Parathyroid adenoma (tissue), 2 donors: ENCODE measurements around the gene L2HGDH.

Experiments used
- H2AFZ ChIP-seq: fragments of 300-600 bp; sonication (generic); one replicate; pipeline ENCODE4 v1.7.0; 2017; ENCODE audit warnings: antibody characterized with exemption, mild to moderate bottlenecking
- H3K27ac ChIP-seq: fragments of 300-600 bp; sonication (generic); one replicate; pipeline ENCODE4 v1.7.0; 2017
- H3K27me3 ChIP-seq: fragments of 300-600 bp; sonication (generic); one replicate; pipeline ENCODE4 v1.7.0; 2017; ENCODE audit warnings: low read length; ENCODE audit not compliant: control insufficient read depth, insufficient read depth
- H3K36me3 ChIP-seq: fragments of 300-600 bp; sonication (generic); one replicate; pipeline ENCODE4 v1.7.0; 2017; ENCODE audit warnings: low read length; ENCODE audit not compliant: control insufficient read depth, insufficient read depth
- H3K4me1 ChIP-seq: fragments of 300-600 bp; sonication (generic); one replicate; pipeline ENCODE4 v1.7.0; 2017; ENCODE audit warnings: control low read depth
- H3K4me2 ChIP-seq: fragments of 300-600 bp; sonication (generic); one replicate; pipeline ENCODE4 v1.7.0; 2017; ENCODE audit warnings: low read length
- H3K4me3 ChIP-seq: fragments of 300-600 bp; sonication (generic); one replicate; pipeline ENCODE4 v1.7.0; 2017; ENCODE audit warnings: low read depth, low read length
- H3K79me2 ChIP-seq: fragments of 300-600 bp; sonication (generic); one replicate; pipeline ENCODE4 v1.7.0; 2017; ENCODE audit warnings: control low read depth
- H3K9ac ChIP-seq: fragments of 300-600 bp; sonication (generic); one replicate; pipeline ENCODE4 v1.7.0; 2017; ENCODE audit warnings: mild to moderate bottlenecking
- H3K9me3 ChIP-seq: fragments of 300-600 bp; sonication (generic); one replicate; pipeline ENCODE4 v1.7.0; 2017; ENCODE audit warnings: low read length; ENCODE audit not compliant: control insufficient read depth
- TF ChIP-seq, protein P1 (sequence below): fragments of 300-600 bp; sonication (generic); IDR thresholded peaks from one replicate; pipeline ENCODE4 v1.7.0; 2017; ENCODE audit warnings: antibody characterized with exemption, mild to moderate bottlenecking
- donor health status: primary hyperparathyroidism.

L2HGDH gene

DNA sequence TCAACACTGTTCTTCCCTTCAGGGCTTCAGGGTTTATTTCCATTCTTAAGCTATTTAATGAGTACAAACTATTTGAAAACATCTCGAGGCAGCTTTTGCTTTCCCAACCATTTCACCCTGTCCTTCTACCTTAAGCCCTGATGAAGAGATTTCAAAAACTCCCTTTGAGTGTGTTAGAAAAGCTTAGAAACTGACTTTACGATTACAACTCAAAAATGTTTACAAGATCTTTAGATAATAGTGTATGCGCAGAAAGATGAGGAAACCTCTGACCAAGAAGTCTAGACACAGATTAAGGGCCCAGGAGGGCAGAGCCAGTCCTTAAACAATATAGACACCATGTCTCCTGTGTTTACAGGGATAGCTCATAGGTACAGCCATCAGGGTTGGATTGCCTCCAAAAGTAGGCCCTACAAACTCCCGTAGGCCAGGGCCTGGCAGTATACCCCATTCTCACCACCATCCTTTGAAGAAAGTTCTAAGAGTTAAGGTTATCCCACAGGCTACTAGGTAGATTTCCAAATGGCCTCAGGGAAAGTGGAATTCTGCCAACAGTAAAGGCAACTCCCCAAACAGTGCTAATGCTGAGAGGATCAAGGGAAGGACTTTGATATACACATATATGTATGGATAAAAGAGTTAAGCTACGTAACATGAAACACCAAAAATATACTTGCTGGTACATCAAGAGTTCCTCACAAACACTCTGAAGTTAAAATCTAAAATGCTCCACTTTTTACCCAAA lies 69.3 kb downstream of the L2HGDH start:
- Histone ChIP-seq H3K4me3 (no peak overlapping the region), H3K4me1 (no peaks in the 10 kb centered on the region), H3K27me3 (no peaks in the 10 kb centered on the region), H3K36me3 (no peaks in the 10 kb centered on the region), H3K9me3 (no peaks in the 10 kb centered on the region), H3K27ac (no peak overlapping the region), H2AFZ (no peak overlapping the region), H3K4me2 (no peak overlapping the region), H3K9ac (no peak overlapping the region), H3K79me2 (no peaks in the 10 kb centered on the region)
- TF ChIP-seq, protein P1, sequence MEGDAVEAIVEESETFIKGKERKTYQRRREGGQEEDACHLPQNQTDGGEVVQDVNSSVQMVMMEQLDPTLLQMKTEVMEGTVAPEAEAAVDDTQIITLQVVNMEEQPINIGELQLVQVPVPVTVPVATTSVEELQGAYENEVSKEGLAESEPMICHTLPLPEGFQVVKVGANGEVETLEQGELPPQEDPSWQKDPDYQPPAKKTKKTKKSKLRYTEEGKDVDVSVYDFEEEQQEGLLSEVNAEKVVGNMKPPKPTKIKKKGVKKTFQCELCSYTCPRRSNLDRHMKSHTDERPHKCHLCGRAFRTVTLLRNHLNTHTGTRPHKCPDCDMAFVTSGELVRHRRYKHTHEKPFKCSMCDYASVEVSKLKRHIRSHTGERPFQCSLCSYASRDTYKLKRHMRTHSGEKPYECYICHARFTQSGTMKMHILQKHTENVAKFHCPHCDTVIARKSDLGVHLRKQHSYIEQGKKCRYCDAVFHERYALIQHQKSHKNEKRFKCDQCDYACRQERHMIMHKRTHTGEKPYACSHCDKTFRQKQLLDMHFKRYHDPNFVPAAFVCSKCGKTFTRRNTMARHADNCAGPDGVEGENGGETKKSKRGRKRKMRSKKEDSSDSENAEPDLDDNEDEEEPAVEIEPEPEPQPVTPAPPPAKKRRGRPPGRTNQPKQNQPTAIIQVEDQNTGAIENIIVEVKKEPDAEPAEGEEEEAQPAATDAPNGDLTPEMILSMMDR, result no peak

GRCh38 chr14:50242096-50242495 lies 69.9 kb downstream of the L2HGDH start:
- TF ChIP-seq, protein P1, result no peak
- no peak overlapping the region for H3K9ac ChIP-seq

GRCh38 chr14:50237427-50237826 lies 74.6 kb downstream of the L2HGDH start:
- no peak overlapping the region for H3K9ac ChIP-seq
- H2AFZ ChIP-seq, result no peak overlapping the region
- no peaks in the 10 kb centered on the region for H3K27me3 ChIP-seq
- TF ChIP-seq, protein P1, result no peak
- no peak overlapping the region for H3K27ac ChIP-seq
- H3K9me3 ChIP-seq, result no peaks in the 10 kb centered on the region
- H3K4me1 ChIP-seq, result no peaks in the 10 kb centered on the region
- no peak overlapping the region for H3K4me2 ChIP-seq
- H3K36me3 ChIP-seq, result no peaks in the 10 kb centered on the region
- H3K4me3 ChIP-seq, result no peak overlapping the region
- H3K79me2 ChIP-seq, result no peaks in the 10 kb centered on the region

More at GRCh38 chr14:50242096-50242495, 69.9 kb downstream of the L2HGDH start:
- no peaks in the 10 kb centered on the region for H3K36me3 ChIP-seq
- no peak overlapping the region for H3K4me2 ChIP-seq
- no peak overlapping the region for H3K27ac ChIP-seq
- H3K4me3 ChIP-seq, result no peak overlapping the region
- H3K79me2 ChIP-seq, result no peaks in the 10 kb centered on the region
- H2AFZ ChIP-seq, result no peak overlapping the region
- H3K9me3 ChIP-seq, result no peaks in the 10 kb centered on the region
- no peaks in the 10 kb centered on the region for H3K27me3 ChIP-seq
- H3K4me1 ChIP-seq, result no peaks in the 10 kb centered on the region

GRCh38 chr14:50233951-50234250 lies 78.1 kb downstream of the L2HGDH start:
- Histone ChIP-seq H3K27me3 (no peaks in the 10 kb centered on the region), H3K9me3 (no peaks in the 10 kb centered on the region), H3K79me2 (peaks cover 15% of the 10 kb centered on the region), H2AFZ (no peak overlapping the region), H3K4me2 (no peak overlapping the region), H3K4me1 (peaks cover 4% of the 10 kb centered on the region), H3K27ac (no peak overlapping the region), H3K36me3 (no peaks in the 10 kb centered on the region), H3K4me3 (no peak overlapping the region), H3K9ac (no peak overlapping the region)
- TF ChIP-seq, protein P1, result no peak
